Stimulated activated naive CD8-positive, alpha-beta T cell treated with anti-CD3 and anti-CD28 coated beads, Interleukin-15, Interleukin-2, amounts not matched to agents 100 U/mL and 50 U/mL, for 24 hours (primary cell): ENCODE measurements around the gene RTN4R.

Experiments
- ATAC-seq: fragments of 150-1000 bp; cut with Tn5 transposase; one replicate; pipeline ENCODE4 v1.10.0; 2021
- DNase-seq: peaks from one replicate; pipeline ENCODE4 v3.0.0; 2021

Gene RTN4R

DNA sequence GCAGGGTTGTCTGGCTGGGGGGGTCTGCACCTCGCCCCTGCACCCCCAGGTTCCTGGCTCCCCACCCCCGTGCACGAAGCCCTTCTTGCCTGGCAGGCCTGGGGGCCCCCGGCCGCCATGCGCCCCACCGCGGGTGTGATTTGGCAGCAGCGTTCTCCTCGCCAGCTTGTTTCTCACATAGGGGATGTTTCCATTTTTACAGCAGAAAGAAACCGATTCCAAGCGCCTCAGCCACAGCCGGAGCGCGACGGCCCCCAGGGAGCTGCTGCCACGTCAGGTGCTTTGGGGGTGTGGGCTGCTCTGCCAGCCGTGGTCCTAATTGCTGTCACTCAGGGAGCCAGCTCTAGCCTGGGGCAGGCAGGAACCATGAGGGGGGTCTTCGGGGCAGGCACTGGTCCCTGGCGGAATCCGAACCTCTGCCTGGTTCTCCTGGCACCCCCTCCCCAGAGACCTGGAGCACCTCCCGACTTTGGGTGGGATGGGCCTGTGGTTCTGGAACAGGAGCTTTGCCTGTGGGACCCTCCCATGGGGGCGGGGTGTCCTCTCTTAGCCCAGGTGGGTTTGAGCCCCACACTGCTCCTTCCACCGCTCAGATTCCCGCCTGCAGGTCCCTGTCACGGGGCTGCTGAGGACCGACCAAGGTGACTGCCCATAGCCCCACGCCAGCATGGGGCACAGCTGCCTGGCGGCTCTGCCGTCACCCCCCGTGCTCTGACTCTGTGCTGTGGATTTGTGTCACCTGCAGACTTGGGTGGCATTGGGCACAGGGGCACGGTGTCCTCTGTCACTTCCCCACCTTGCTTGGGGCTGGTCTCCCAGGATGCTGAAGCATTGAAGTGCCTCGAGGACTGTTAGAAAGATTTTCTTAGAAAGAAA is 54.0 kb downstream of the RTN4R start:
- no peak for DNase-seq
- no peak for ATAC-seq

DNA sequence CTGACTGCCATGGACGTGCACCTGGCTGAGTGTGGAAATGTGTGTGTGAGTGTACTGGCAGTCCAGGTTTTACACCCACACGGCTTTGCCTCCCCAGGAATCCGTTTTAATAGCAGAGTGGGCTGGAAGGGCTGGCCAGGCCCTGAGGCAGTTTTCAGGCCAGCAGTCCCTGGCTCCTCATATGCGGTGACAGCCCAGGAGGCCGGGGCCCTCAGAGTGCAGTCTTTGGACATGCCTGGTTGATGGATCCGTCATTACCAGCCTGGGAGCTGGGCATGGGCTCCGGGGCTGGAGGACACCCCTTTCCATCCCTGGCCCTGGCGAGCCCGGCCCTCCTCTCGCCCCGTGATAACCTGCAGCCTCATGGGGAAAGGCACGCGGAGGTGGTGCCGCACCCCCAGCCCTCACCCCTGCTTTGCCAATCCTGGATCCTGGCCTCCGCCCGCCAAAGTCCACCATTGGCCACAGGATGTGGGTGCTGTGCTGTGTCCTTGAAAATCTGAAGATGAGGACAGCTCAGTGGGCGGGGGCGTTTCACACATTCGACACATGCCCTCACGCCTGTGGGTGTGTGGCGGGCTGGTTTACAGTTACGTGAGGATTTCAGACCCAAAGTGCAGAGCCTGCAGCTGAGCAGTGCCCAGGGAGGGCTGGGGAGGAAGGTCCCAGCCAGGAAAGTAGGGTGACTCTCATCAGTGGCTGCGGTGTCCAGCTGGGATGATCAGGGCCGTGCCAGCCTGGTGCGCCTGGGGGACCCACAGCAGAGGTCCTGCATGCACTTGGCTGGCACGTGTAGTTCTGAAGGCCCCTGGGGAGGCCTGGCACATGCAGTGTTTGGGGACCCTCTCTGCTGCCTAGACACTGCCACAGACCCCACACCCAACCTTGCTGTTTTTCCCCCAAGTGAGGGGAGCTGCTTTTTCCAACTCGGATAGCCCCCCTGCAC is 55.1 kb downstream of the RTN4R start:
- DNase-seq (no peak), ATAC-seq (no peak)

DNA sequence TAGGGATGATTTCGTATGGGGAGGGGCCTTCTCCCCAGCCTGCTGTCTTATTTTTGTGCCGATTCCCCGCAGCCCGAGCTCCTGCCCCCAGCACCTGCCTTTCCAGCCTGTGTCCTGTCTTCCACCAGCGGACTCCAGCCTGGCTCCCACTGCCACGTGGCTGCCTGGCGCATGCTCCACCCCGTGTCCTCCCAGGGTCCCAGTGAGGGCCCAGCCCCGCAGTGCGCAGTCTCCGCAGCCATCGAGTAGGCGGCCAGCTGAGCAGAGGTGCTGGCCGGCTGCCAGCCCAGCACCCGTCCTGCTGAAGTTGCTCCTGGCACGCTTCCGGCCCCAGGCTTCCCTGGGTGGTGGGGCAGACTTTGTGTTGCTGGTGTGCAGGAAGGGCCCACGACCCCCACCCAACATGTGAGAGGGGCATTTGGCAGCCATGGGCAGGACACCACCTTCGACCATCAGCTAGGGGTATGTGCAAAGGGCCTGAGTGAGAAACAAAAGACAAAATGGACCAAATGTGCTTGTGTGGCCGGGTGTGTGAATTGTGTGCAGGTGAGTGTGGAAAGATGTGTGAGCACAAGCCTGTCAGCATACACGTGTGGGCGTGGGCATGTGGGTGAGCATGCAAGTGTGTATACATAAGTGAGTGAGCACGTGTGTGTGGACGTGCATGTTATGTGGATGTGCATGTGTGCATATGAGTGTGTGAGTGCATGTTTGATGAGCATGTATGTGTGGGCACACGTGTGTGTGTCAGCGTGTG is 55.9 kb downstream of the RTN4R start:
- no peak for DNase-seq
- ATAC-seq: no peak

DNA sequence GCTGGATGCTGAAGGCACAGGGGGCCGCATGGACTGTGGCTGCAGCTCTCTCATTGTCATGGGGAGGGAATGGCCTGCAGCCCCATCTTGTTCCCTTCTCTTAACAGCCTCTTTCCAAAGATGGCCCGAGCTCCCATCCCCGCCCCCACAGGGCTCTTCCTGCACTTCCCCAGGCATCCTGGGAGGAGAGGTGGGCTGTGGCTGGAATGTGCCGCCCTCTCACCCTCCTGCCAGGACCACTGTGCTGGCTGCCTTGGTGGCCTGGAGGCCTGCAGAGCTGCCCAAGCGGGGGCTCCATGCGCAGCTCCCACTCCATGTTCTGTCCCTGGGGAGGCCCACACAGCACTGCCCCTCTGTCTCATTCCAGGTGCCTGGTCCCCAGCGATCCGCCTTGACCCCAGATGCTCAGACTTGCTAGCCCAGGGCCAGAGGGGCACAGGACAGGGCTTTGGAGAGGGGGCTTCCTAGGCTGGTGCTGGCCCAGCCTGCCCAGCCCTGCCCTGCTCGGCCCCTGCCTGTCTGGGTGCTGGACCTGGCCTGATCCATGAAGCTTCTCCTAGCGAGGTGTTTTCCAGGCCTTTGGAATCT is 56.6 kb downstream of the RTN4R start:
- DNase-seq (no peak), ATAC-seq (no peak)

DNA sequence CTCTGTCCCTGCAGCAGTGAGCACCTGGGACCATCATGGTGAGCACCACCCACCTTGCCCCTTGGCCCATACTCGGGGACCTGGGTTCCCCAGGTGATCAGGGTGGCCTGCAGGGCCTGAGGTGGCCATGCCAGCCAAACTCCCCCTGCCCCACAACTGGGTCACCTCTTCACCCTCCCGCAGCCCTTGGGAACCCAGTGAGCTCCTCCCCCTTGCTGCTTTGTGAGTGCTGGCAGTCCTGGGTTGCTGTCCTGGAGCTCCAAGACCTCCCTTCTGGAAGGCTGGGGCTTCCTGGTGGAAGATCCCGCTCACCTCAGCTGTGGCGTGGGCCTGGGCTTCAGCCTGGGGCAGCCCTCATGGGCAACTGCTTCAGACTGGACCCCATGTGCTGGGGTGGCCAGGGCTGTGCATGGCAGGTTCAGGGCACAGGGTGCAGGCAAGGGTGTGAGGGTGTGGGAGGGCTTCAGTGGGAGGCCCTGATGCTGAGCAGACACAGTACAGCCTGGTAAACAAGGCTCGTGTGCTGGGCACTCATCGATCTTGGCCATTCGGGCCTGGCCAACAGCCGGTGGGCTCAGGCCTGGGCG is 57.6 kb downstream of the RTN4R start:
- no peak for ATAC-seq
- DNase-seq: no peak

DNA sequence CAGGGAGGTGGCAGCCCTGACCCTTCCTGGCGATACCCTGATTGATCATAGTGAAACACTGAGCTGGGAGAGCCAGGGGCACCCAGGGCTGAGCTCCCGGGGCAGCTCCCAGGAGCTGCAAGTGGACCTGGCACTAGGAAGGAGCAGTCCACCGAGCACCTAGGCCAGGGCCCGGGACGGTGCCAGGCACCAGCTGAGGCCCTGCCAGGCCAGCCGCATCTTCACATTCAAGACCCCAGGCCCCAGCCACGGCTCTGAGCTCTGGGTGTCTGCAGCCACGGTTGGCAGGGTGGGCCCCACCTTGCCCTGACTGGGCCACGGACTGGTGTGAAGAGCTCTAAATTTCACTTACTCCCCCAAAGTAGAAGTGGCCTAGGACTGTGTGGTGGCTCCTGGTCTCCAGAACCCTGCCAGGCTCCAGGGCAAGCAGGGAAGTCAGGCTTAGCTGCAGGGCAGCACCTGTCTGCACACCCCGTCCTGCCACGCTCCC is 58.3 kb downstream of the RTN4R start:
- no peak for ATAC-seq
- DNase-seq: no peak

DNA sequence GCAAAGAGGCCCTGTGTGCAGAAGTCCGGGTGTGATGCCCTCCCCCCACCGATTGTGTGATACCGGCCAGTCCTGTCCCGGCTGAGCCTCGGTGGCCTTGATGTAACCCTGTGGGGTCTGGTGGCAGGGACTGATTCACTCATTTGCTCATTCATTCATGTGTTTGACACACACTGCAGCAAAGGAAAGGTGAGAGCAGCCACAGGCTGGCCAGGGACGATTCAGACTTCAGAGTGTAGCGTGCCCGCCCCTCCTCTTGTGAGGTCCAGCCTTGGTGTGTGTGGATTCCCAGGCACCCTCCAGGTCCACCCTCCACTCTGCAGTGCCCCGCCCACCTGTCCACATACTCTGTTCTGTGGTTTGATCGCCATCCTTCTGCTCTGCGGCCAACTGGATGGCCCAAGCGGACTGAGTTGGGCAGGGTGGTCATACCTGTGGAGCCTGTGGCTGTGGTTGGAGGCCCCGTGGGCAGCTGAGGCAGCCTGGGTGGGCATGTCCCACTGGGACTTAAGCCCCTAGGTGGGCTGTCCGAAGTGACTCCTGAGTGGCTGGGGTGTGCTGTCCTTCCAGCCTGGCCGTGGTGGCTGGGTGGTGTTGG is 59.3 kb downstream of the RTN4R start:
- ATAC-seq (no peak), DNase-seq (no peak)

DNA sequence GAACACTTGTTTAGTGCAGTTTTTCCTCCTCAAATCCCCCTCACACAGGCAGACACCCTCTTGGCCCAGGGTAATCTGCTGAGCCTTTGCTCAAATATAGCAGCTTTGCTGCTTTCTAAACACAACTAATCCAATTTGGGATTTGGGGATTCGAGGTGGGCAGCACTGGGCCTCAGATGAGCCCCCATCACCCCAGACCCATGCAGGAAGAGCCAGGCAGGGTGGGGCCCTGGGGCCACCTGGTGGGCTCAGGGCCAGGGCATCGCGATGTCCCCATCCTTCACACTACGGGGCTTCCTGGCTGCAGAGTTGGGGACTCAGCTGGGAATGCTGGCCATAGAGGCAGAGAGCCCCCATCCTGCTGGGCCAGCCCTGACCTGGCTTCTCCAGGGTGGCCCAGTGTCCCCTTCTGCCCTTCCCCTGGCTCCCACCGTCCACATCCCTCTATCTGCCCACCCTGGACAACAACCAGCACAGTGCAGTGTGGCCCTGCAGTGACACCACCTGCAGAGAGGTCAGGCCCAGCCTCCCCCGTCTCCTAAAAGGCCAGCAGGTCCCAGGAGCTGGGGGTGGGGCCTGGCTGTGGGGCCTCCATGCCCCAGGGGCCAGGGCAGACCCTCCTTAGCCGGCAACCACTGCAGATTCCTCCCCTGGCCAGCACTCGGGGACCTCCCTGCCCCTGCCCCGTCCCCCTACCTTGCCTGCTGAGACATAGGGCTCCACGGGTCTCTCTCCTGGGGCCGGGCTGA is 60.7 kb downstream of the RTN4R start:
- DNase-seq: no peak
- ATAC-seq: no peak

DNA sequence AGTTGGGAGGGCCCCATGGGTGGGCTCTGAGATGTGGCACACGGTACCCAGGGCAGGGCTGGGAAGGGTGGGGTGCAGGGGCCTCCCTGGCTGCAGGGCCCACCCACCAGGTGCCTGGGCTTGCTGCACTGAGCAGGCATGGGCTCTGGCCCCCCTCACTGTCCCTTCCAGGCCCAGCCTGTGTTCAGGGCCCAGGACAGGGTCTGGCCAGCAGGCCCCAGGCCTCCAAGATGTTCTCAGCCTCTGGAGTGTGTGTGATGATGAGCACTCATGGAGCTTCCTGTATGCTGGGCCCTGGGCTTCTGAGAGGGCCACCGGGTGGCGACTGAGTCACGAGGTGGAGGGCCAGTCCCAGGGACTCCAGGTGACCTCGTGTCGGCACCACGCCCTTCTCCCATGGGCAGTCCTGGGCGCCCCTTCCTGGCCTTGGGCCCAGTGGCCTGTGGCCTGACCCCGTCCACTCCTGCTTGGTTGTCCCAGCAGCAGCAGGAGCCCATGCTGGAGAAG is 61.4 kb downstream of the RTN4R start:
- DNase-seq: peak; percentile 18
- ATAC-seq: peak; percentile 16

DNA sequence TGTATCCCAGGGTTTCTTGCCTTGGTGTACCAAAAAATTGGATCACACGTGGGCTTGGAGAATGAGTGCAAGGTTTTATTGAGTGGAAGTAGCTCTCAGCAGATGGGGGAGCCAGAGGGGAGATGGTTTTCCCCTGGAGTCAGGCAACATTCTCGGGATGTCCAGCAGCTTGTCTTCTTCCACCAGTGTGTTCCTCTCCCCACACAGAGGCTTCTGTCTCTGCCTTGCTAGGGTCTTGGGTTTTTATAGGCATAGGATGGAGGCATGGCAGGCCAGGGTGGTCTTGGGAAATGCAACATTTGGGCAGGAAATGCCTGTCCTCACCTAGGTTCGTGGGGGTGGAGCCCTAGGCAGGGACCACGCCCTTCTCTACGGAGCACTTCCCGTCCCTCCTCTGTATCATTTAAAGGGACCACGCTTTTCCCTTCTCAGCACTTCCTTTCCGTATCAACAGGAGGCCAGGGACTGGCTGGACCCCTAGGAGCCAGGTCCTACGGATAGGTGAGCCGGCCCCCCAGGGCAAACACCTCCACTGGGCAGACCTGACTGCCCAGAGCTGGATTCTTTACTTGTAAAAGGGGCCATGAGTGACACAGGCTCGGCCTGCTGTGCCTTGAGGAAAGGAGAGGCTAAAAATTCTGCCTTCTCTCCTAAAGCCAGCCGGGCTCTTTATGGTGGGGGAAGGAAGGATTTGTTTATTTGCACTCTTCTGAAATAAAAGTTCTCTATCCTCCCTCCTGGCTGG is 62.0 kb downstream of the RTN4R start:
- ATAC-seq (peak; percentile 90), DNase-seq (peak; percentile 75)

DNA sequence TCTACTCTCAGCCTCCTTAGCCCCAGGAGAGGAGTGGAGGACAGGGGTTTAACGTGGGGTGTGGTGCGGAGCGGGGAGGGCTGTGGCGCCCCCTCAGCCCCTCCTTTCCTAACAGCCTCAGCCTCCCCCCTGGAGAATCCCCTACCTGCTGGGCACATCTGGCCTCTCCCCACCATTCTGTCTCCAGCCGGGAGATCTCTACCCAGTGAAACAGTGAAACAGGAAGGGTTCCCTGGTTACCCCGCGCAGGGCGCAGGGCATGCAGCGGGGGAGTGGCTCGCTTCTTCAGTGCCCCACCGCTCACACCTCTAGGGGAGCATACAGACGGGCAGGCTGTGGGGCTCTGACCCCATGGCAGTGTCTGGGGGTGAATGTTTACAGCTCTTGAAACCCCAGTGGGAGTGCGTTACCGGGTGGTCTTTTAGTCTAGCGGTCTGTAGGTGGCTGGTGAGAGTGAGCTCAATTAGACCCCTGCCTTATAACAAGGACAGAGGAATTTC is 62.6 kb downstream of the RTN4R start:
- DNase-seq: no peak
- no peak for ATAC-seq

DNA sequence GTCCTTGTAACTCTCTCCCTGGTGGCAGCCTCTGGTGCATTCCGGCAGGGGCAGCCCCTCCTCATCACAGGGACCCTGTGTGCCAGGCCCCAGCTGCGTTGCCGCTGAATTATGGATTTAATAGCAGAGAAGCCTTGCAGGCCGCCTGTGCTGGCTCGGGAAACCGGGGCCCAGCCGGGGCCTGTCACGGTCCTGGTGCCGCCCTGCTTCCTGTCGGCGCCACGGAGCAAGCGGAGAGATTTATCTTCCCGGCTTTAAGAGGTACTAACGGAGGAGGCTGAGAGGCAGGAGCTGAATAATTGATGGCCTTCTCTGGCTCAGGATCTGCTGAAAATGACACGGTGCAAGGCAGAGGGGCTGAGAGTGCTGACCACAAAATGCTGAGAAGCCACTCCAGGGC is 63.3 kb downstream of the RTN4R start:
- DNase-seq (no peak), ATAC-seq (no peak)

DNA sequence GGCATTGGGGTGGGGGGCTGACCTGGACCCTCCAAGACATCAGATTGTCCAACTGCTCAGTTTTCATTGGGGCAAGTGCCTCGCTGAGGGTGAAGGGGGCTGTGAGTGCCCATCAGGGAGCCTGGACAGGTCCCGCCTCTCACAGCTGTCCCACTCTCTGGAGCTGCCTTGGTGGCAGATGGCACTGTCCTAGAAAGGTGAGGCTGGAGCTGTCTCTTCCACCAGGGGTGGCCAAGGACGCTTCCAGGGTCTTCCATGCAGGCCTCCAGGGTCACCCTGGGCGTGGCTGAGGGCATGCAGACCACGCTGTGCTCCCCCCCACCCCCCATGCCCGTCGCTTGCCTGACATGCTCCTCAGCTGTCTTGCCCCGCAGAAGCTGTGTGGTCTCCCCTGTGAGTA is 63.8 kb downstream of the RTN4R start:
- ATAC-seq: no peak
- DNase-seq: no peak

DNA sequence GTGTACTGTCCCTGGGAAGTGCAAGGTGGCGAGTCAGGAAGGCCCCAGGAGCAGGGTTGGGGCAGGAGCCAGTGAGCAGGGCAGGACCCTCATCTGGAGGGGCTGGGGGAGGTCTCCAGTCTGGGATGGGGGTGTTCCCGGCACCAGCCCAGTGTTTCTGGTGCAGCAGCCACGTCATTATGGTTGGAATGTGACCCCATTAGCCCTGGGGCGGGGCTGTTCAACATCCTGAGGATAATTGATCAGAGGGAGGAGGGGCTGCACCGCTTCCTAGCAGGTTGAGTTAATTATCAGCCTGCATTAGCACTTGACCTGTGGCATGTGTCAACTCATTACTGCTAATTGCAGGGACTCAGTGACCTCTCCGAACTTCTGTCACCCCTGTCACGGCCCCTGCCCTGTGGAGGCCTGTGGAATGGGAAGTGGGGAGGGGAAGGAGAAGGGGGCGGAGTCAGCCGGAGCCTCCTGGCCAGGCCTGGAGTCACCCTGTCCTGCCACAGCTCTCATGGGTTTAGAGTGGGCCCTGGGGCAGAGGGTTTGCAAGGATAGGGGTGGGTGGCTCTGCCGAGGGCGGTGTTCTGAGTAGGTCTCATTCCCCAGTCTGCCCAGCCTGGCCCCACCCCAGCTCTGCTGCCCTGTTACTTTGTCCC is 64.4 kb downstream of the RTN4R start:
- ATAC-seq (no peak), DNase-seq (no peak)

DNA sequence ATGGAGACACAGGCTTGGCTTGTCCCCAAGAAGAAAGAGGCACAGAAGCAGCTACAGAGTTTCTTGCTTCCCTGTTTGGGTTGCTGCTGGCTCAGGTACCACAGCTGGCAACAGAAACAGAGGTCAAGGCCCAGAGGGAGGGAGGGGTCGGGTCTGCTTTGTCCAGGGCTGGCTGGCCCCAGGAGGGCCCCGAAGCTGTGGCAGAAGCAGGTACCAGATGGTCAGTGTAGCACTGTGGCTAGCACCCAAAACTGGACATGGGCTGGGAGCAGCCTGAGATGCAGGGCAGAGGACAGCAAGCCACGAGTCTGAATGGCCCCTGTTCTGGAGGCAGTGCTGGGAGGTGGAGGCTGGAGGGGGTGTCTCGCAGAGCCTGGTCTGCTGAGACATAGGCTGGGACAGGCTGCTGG is 65.0 kb downstream of the RTN4R start:
- ATAC-seq (no peak), DNase-seq (no peak)

DNA sequence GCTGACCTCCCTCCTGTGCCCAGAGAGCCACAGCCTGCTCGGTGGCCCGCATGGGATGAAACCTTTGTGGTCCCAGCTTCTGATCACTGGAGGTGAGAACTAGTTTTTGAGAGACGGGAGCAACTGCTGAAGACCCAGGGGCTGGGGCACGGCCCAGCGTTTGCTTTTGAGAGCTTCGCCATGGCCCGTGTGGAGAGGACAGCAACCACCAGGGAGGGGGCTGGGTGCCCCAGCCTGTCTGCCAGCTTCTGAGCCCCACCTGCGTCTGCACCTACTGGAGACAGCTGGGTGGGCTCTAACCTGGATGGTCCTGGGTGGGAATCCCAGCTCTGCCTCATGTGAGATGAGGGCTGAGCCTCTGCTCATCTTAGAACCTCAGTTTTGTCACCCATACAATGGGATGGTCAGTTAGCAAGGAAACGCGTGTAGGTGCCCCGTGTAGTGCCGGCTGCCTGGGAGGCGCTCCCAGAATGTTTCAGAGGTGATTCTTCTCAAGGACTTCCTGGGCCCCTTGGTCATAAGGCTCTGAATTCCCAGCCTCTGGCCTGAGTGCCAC is 66.2 kb downstream of the RTN4R start:
- ATAC-seq (no peak), DNase-seq (no peak)

DNA sequence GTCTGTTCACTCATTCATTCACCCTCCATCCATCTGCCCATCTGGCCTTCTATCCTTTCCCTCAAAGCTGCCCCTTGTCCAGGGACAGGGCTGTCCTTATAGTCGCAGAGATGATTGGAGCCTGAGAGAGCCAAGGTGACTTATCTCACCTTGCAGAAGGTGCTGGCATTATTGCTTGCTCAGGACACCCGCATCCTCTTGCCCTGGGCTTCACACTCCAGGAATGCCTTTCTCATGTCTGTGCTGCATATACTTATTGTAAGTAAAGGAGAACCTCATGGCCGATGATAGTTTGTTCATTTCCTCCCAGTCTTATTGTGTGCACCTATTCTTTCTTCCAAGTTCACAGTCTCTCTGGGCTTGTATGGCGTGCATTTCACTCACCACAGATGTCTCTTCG is 68.2 kb downstream of the RTN4R start:
- DNase-seq (no peak), ATAC-seq (no peak)

DNA sequence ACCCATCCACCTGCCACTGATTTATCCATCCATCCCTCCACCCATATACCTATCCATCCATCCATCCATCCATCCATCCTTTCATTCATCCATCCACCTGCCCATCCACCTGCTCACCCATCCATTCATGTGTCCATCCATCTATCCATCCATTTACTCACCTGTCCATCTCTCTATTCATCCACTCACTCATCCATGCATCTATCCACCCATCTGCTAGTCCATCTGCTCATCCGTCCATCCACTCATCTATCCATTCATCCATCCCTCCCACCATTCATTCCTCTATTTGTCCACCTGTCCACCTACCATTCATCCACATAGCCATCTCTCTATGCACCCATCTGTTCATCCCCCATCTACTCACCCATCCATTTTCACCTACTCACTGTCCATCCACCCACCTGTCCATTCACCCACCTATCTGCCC is 68.7 kb downstream of the RTN4R start:
- DNase-seq (no peak), ATAC-seq (no peak)
